B cell (primary cell): ENCODE data around the gene KSR1. TPM values are rescaled to one million over a fixed set of nuclear protein-coding genes. Genes with fewer than 3 reads are reported as not detected.

Source experiments
- ATAC-seq: fragments of 200-7000 bp; cut with Tn5 transposase; one replicate; pipeline ENCODE4 v1.10.0; 2021; ENCODE audit warnings: low read depth, mild to moderate bottlenecking, moderate number of reproducible peaks, moderate library complexity
- CTCF ChIA-PET: fragments of 350-600 bp; sonication (Branson Sonifier 250); formaldehyde crosslinking; loops from one replicate; lab custom pipeline; 2021; ENCODE audit warnings: antibody characterized with exemption, inconsistent platforms; lab: Charles Lee
- POLR2A ChIA-PET: fragments of 350-600 bp; sonication (Branson Sonifier 250); formaldehyde crosslinking; loops from one replicate; lab custom pipeline; 2021; ENCODE audit warnings: antibody characterized with exemption; lab: Charles Lee
- DNase-seq: peaks from one replicate; pipeline ENCODE4 v3.0.0; 2013
- H2AFZ ChIP-seq: 2 replicates; pipeline ENCODE4 v1.6.1; 2012; ENCODE audit warnings: mild to moderate bottlenecking, low read depth, low read length; ENCODE audit not compliant: insufficient read depth, poor library complexity, severe bottlenecking
- H3K27ac ChIP-seq, 2 donors: 1 replicate in 1 of 2; 2 replicates in 1 of 2; pipeline ENCODE4 v1.5.1; 2012 to 2013; ENCODE audit warnings: low read length in 2 of 2, mild to moderate bottlenecking in 2 of 2, moderate library complexity in 1 of 2
- H3K27me3 ChIP-seq, 4 experiments: fragments of 200-600 bp in 1 of 4; sonication (generic) in 1 of 4; replicated peaks in 1 of 4; 1 replicate in 2 of 4; 2 replicates in 2 of 4; pipeline versions ENCODE4 v1.6.1 to v1.7.0; 2013 to 2016; ENCODE audit warnings: low read length in 3 of 4, mild to moderate bottlenecking in 2 of 4, mixed read lengths in 1 of 4, moderate library complexity in 1 of 4; ENCODE audit not compliant: insufficient read depth in 4 of 4, control insufficient read depth in 3 of 4; ENCODE audit errors: control extremely low read depth in 1 of 4
- H3K36me3 ChIP-seq, 2 experiments: replicated peaks in 1 of 2; 1 replicate in 1 of 2; 2 replicates in 1 of 2; pipeline versions ENCODE4 v1.6.1 to v1.7.1; 2013; ENCODE audit warnings: low read length in 1 of 2; ENCODE audit not compliant: insufficient read depth in 2 of 2, control insufficient read depth in 1 of 2; ENCODE audit errors: control extremely low read depth in 1 of 2, extremely low read depth in 1 of 2
- H3K4me1 ChIP-seq, 2 donors: fragments of 200-600 bp in 1 of 2; sonication (generic) in 1 of 2; 1 replicate in 1 of 2; 2 replicates in 1 of 2; pipeline versions ENCODE4 v1.5.1 to v1.6.1; 2013 to 2017; ENCODE audit warnings: low read length in 2 of 2; ENCODE audit not compliant: control insufficient read depth in 2 of 2, insufficient read depth in 2 of 2
- H3K4me2 ChIP-seq: replicated peaks from 2 replicates; pipeline ENCODE3; 2012; ENCODE audit warnings: mild to moderate bottlenecking, low read depth, low read length; ENCODE audit not compliant: poor library complexity, severe bottlenecking
- H3K4me3 ChIP-seq, 5 experiments: fragments of 200-600 bp in 1 of 5; sonication (generic) in 1 of 5; 1 replicate in 3 of 5; 2 replicates in 2 of 5; pipeline versions ENCODE4 v1.5.1 to v1.7.0; 2011 to 2016; ENCODE audit warnings: low read length in 4 of 5, mild to moderate bottlenecking in 4 of 5, low read depth in 2 of 5, control low read depth in 1 of 5, moderate library complexity in 1 of 5; ENCODE audit not compliant: insufficient read depth in 1 of 5; ENCODE audit errors: control extremely low read depth in 1 of 5, extremely low read depth in 1 of 5
- H3K79me2 ChIP-seq: fragments of 200-600 bp; sonication (generic); one replicate; pipeline ENCODE4 v1.6.0; 2016; ENCODE audit warnings: low read length; ENCODE audit not compliant: control insufficient read depth, insufficient read depth
- H3K9ac ChIP-seq: fragments of 200-600 bp; sonication (generic); 2 replicates; pipeline ENCODE4 v1.6.1; 2017; ENCODE audit warnings: mild to moderate bottlenecking, low read length, moderate library complexity
- H3K9me3 ChIP-seq, 3 donors: one replicate each; pipeline versions ENCODE4 v1.6.1 to v1.7.1; 2013; ENCODE audit warnings: low read length in 2 of 3; ENCODE audit not compliant: control insufficient read depth in 2 of 3, insufficient read depth in 1 of 3; ENCODE audit errors: control extremely low read depth in 1 of 3
- H4K20me1 ChIP-seq: 2 replicates; pipeline ENCODE4 v1.6.0; 2012; ENCODE audit warnings: mild to moderate bottlenecking, low read length; ENCODE audit not compliant: insufficient read depth, control insufficient read depth, poor library complexity, severe bottlenecking
- H3K27ac Mint-ChIP-seq: one replicate; pipeline ENCODE4 v1.8.0; 2021; ENCODE audit warnings: mixed read lengths
- H3K27me3 Mint-ChIP-seq: one replicate; pipeline ENCODE4 v1.8.0; 2021; ENCODE audit warnings: mixed read lengths
- H3K4me1 Mint-ChIP-seq: one replicate; pipeline ENCODE4 v1.8.0; 2021; ENCODE audit warnings: mixed read lengths
- H3K4me3 Mint-ChIP-seq: one replicate; pipeline ENCODE4 v1.8.0; 2021; ENCODE audit warnings: mixed read lengths
- H3K9me3 Mint-ChIP-seq: one replicate; pipeline ENCODE4 v1.8.0; 2022; ENCODE audit warnings: mixed read lengths; ENCODE audit not compliant: insufficient read depth
- CTCF ChIP-seq: fragments of 200-600 bp; IDR thresholded peaks from one replicate; pipeline ENCODE4 v1.8.0; 2022; ENCODE audit warnings: antibody characterized with exemption, mild to moderate bottlenecking
- EZH2 ChIP-seq: IDR thresholded peaks from 2 replicates; pipeline ENCODE4 v1.6.1; 2012; ENCODE audit warnings: borderline replicate concordance, low read depth, mild to moderate bottlenecking, moderate library complexity, low read length; ENCODE audit not compliant: insufficient read depth, poor library complexity, severe bottlenecking
- WGBS: methylation state at CpG from one replicate; pipeline ENCODE4 v1.1.5; 2013; ENCODE audit warnings: missing lambda C conversion rate; ENCODE audit not compliant: insufficient coverage; 5-methylcytosine and 5-hydroxymethylcytosine counted together
- intact Hi-C: fragments of 100-400 bp; cut with micrococcal nuclease; formaldehyde crosslinking; loops from one replicate; pipeline ENCODE4 v1.10.0; 2022
- polyA plus RNA-seq: library from polyadenylated mRNA; depleted of rRNA; stranded (reverse); fragments of >200 nt; gene quantifications from 2 replicates; pipeline ENCODE4 v1.2.3, GENCODE V29; 2012
- total RNA-seq, 2 donors: library from RNA; stranded (reverse); fragments of 120-200 nt in 1 of 2; gene quantifications; 1 replicate in 1 of 2; 2 replicates in 1 of 2; pipeline versions ENCODE4 v1.2.3 to v1.2.4, GENCODE V29; 2013 to 2022

KSR1 gene
- total and polyA plus RNA-seq, 2 donors (not counting 1 experiment from before 2014, with no cell fraction given) = 27.5 to 85.6 TPM

- DNase-seq (no peak), ATAC-seq (no peak)
- Histone ChIP-seq H3K9me3 (no peaks in the 10 kb centered on the region), H2AFZ (no peak overlapping the region), H3K79me2 (peaks cover 29% of the 10 kb centered on the region), H3K9ac (no peak overlapping the region), H3K36me3 (no peaks in the 10 kb centered on the region), H3K27me3 (no peaks in the 10 kb centered on the region), H3K4me1 (peaks cover 28 to 43% of the 10 kb centered on the region in 2 donors), H3K27ac (no peak overlapping the region), H3K4me3 (no peak overlapping the region), H3K4me2 (no peak overlapping the region), H4K20me1 (no peaks in the 10 kb centered on the region)
- TF ChIP-seq EZH2 (no peak), CTCF (no peak)
- intact Hi-C loops = no loop called here
- Mint-ChIP-seq H3K27ac (no peak overlapping the region), H3K27me3 (no peaks in the 10 kb centered on the region), H3K4me3 (no peak overlapping the region), H3K4me1 (peaks cover 58% of the 10 kb centered on the region), H3K9me3 (no peaks in the 10 kb centered on the region)
- ChIA-PET POLR2A (no interaction called here), CTCF (no interaction called here)
- WGBS = 97% methylated on average over 7 of the region's 7 CpGs
These were observed 13.0 kb downstream of the KSR1 start for GRCh38 chr17:27469256-27469655.

GRCh38 chr17:27471321-27472269 is 15.3 kb downstream of the KSR1 start:
- H3K27me3 Mint-ChIP-seq = no peaks in the 10 kb centered on the region
- ATAC-seq (peak; percentile 59), DNase-seq (peak; percentile 62)
- peaks cover 41% of the 10 kb centered on the region for H3K79me2 ChIP-seq
- H2AFZ ChIP-seq = peak overlapping the region; percentile 20
- peak overlapping the region; percentile 31 for H3K4me2 ChIP-seq
- no peak overlapping the region for H3K9ac ChIP-seq
- H3K4me3 ChIP-seq = peak overlapping the region in 1 of 5 experiments; percentile 2
- WGBS = 63% methylated on average over 9 of the region's 14 CpGs
- no peak for TF ChIP-seq EZH2
- no peak for TF ChIP-seq CTCF
- peaks cover 65% of the 10 kb centered on the region for H3K4me1 Mint-ChIP-seq
- H4K20me1 ChIP-seq = no peaks in the 10 kb centered on the region
- no peaks in the 10 kb centered on the region for H3K9me3 ChIP-seq
- no peaks in the 10 kb centered on the region for H3K36me3 ChIP-seq
- no peaks in the 10 kb centered on the region for H3K27me3 ChIP-seq
- peak overlapping the region; percentile 82 for H3K4me3 Mint-ChIP-seq
- POLR2A ChIA-PET = interaction anchor here (0.7 kb wide), 1 partner anchor 35 kb away, joined by 3 read pairs; no protein-coding TSS in a partner anchor
- intact Hi-C loops = loop anchor here (2.0 to 5.0 kb wide), 4 partner anchors 15 to 119 kb away; partner anchors contain the start of gene KSR1
- H3K4me1 ChIP-seq = peaks cover 38 to 53% of the 10 kb centered on the region in 2 donors
- H3K27ac ChIP-seq = peak overlapping the region; percentile 54 to 69
- H3K9me3 Mint-ChIP-seq = no peaks in the 10 kb centered on the region
- peak overlapping the region; percentile 95 for H3K27ac Mint-ChIP-seq
- CTCF ChIA-PET = interaction anchor here (1.2 to 3.7 kb wide), 4 partner anchors 10 to 128 kb away, joined by 3 to 14 read pairs (median 4); partner anchors contain the start of gene KSR1
